Activated CD4-positive, alpha-beta T cell treated with anti-CD3 and anti-CD28 coated beads, Interleukin-2, Interleukin-6, amounts not matched to agents 100 ng/mL and 50 ng/mL, durations not matched to agents 16 hours and 8 hours (primary cell): ENCODE data around the gene EIF3F.
A peak's percentile ranks its signal among the peaks of the same experiment; 100 is the strongest.

ENCODE experiments used
- DNase-seq: peaks from one replicate; pipeline ENCODE4 v3.0.0-alpha.2; 2020

The EIF3F gene

GRCh38 chr11:8023831-8024555, 36.9 kb downstream of the EIF3F start:
- no peak for DNase-seq

GRCh38 chr11:8025123-8025522, 38.0 kb downstream of the EIF3F start:
- no peak for DNase-seq

- peak; percentile 20 for DNase-seq
These were observed 38.7 kb downstream of the EIF3F start for GRCh38 chr11:8025816-8026215.

GRCh38 chr11:8026982-8027381, 39.8 kb downstream of the EIF3F start:
- DNase-seq, result no peak

GRCh38 chr11:8028766-8029165, 41.6 kb downstream of the EIF3F start:
- DNase-seq, result no peak

- DNase-seq, result no peak
These were observed 43.5 kb downstream of the EIF3F start for GRCh38 chr11:8030526-8031247.

- DNase-seq, result no peak
These were observed 44.3 kb downstream of the EIF3F start for GRCh38 chr11:8031248-8032115.

GRCh38 chr11:8032122-8032521, 45.0 kb downstream of the EIF3F start:
- no peak for DNase-seq

- DNase-seq, result no peak
These were observed 45.6 kb downstream of the EIF3F start for GRCh38 chr11:8032576-8033304.

- DNase-seq, result peak; percentile 59
These were observed 46.4 kb downstream of the EIF3F start for GRCh38 chr11:8033305-8034105.

GRCh38 chr11:8034106-8034585, 47.0 kb downstream of the EIF3F start:
- DNase-seq, result no peak

- no peak for DNase-seq
These were observed 47.6 kb downstream of the EIF3F start for GRCh38 chr11:8034604-8035190.

GRCh38 chr11:8035200-8035855, 48.2 kb downstream of the EIF3F start:
- DNase-seq, result no peak

GRCh38 chr11:8036002-8036802, 49.1 kb downstream of the EIF3F start:
- no peak for DNase-seq

- DNase-seq, result no peak
These were observed 49.8 kb downstream of the EIF3F start for GRCh38 chr11:8036986-8037385.

- no peak for DNase-seq
These were observed 51.3 kb downstream of the EIF3F start for GRCh38 chr11:8038393-8038792.

GRCh38 chr11:8038811-8039529, 51.8 kb downstream of the EIF3F start:
- DNase-seq, result no peak

- DNase-seq, result no peak
These were observed 52.6 kb downstream of the EIF3F start for GRCh38 chr11:8039530-8040260.
